Breast epithelium (tissue), 3 donors: ENCODE measurements around the gene CBLC.

Source experiments
- CTCF ChIP-seq, 3 donors: fragments of 450-650 bp; IDR thresholded peaks; one replicate each; pipeline ENCODE4 v1.5.1; 2016 to 2017; ENCODE audit warnings: antibody characterized with exemption in 3 of 3, mild to moderate bottlenecking in 3 of 3, moderate library complexity in 3 of 3
- POLR2A ChIP-seq: fragments of 450-650 bp; IDR thresholded peaks from one replicate; pipeline ENCODE4 v1.6.1; 2016; ENCODE audit warnings: antibody characterized with exemption, mild to moderate bottlenecking, moderate library complexity
- POLR2AphosphoS5 ChIP-seq, 3 donors: sonication (generic); formaldehyde crosslinking; IDR thresholded peaks; one replicate each; pipeline ENCODE4 v1.6.1; 2017; ENCODE audit warnings: antibody characterized with exemption in 3 of 3

- TF ChIP-seq CTCF (IDR thresholded peaks at IDR 0.05) (no peak), POLR2A (no peak), POLR2AphosphoS5 (IDR thresholded peaks at IDR 0.05) (no peak)
Observed at GRCh38 chr19:44785271-44785670, 7.6 kb downstream of the CBLC start.
